ENCODE results near the gene SPTBN1.
"Not testable (repeated sequence)": the region's sequence is repeated elsewhere in the genome, so short reads cannot be mapped to it uniquely, and the experiment has no call there.

Gene SPTBN1

GRCh38 chr2:54697934-54698333 is 241.8 kb downstream of the SPTBN1 start:
- no CpG with 5 or more reads among the region's 1 CpG for WGBS (ENCODE audit: extremely low coverage, insufficient coverage, insufficient read length)
- no peak overlapping the region for H3K9ac ChIP-seq (ENCODE audit: low read length)

GRCh38 chr2:54698926-54699325 is 242.8 kb downstream of the SPTBN1 start:
- not testable (repeated sequence) for H3K27me3 ChIP-seq (ENCODE audit: insufficient read depth, low read length); H3K27ac ChIP-seq (ENCODE audit: low read depth, low read length); H3K23ac ChIP-seq (ENCODE audit: low read length); H3K9ac ChIP-seq (ENCODE audit: low read length); H3K4me1 ChIP-seq (ENCODE audit: control insufficient read depth in 1 of 2, insufficient read depth in 2 of 2, low read length in 2 of 2); H2BK12ac ChIP-seq (ENCODE audit: low read length); H3K4ac ChIP-seq (ENCODE audit: low read depth, low read length); H4K8ac ChIP-seq (ENCODE audit: low read depth, low read length); H3K4me3 ChIP-seq (ENCODE audit: low read depth, low read length); H4K91ac ChIP-seq (ENCODE audit: low read depth, low read length); H3K79me2 ChIP-seq (ENCODE audit: control insufficient read depth, insufficient read depth, low read length, poor library complexity); H3K14ac ChIP-seq (ENCODE audit: low read length); H2AK5ac ChIP-seq (ENCODE audit: low read length); H3K4me2 ChIP-seq (ENCODE audit: low read length); H3K18ac ChIP-seq (ENCODE audit: low read length); H3K36me3 ChIP-seq (ENCODE audit: control insufficient read depth in 1 of 2, insufficient read depth in 2 of 2, low read length in 2 of 2); H3K79me1 ChIP-seq (ENCODE audit: low read length); H2BK5ac ChIP-seq (ENCODE audit: low read depth, low read length, poor library complexity); H2AFZ ChIP-seq (ENCODE audit: insufficient read depth, low read length, poor library complexity); DNase-seq; H3K9me3 ChIP-seq (ENCODE audit: insufficient read depth, low read depth, low read length); H2BK120ac ChIP-seq (ENCODE audit: insufficient read depth, low read length, poor library complexity); H4K12ac ChIP-seq (ENCODE audit: low read depth, low read length)
- WGBS (ENCODE audit: extremely low coverage, insufficient coverage, insufficient read length), result no CpG with 5 or more reads among the region's 37 CpGs

More at GRCh38 chr2:54697934-54698333, 241.8 kb downstream of the SPTBN1 start:
- H3K27me3 ChIP-seq (ENCODE audit: insufficient read depth, low read length), result no peaks in the 10 kb centered on the region
- no peak overlapping the region for H2AFZ ChIP-seq (ENCODE audit: insufficient read depth, low read length, poor library complexity)
- no peak overlapping the region for H4K12ac ChIP-seq (ENCODE audit: low read depth, low read length)
- H3K79me1 ChIP-seq (ENCODE audit: low read length), result no peaks in the 10 kb centered on the region
- H3K27ac ChIP-seq (ENCODE audit: low read depth, low read length), result no peak overlapping the region
- no peak overlapping the region for H2BK120ac ChIP-seq (ENCODE audit: insufficient read depth, low read length, poor library complexity)
- H2BK12ac ChIP-seq (ENCODE audit: low read length), result no peak overlapping the region
- no peak overlapping the region for H3K18ac ChIP-seq (ENCODE audit: low read length)
- no peak overlapping the region for H3K23ac ChIP-seq (ENCODE audit: low read length)
- no peak overlapping the region for H3K4me3 ChIP-seq (ENCODE audit: low read depth, low read length)
- H2AK5ac ChIP-seq (ENCODE audit: low read length), result no peak overlapping the region
- no peak overlapping the region for H4K8ac ChIP-seq (ENCODE audit: low read depth, low read length)
- H3K36me3 ChIP-seq (ENCODE audit: control insufficient read depth in 1 of 2, insufficient read depth in 2 of 2, low read length in 2 of 2), result no peaks in the 10 kb centered on the region
- DNase-seq, result no peak
- H3K4ac ChIP-seq (ENCODE audit: low read depth, low read length), result no peak overlapping the region
- H3K79me2 ChIP-seq (ENCODE audit: control insufficient read depth, insufficient read depth, low read length, poor library complexity), result no peaks in the 10 kb centered on the region
- H4K91ac ChIP-seq (ENCODE audit: low read depth, low read length), result no peak overlapping the region
- H3K9me3 ChIP-seq (ENCODE audit: insufficient read depth, low read depth, low read length), result peaks cover 2% of the 10 kb centered on the region
- H3K4me2 ChIP-seq (ENCODE audit: low read length), result no peak overlapping the region
- H3K14ac ChIP-seq (ENCODE audit: low read length), result no peak overlapping the region
- H2BK5ac ChIP-seq (ENCODE audit: low read depth, low read length, poor library complexity), result no peak overlapping the region
- no peaks in the 10 kb centered on the region for H3K4me1 ChIP-seq (ENCODE audit: control insufficient read depth in 1 of 2, insufficient read depth in 2 of 2, low read length in 2 of 2)

GRCh38 chr2:54699665-54700064 is 243.5 kb downstream of the SPTBN1 start:
- Histone ChIP-seq H3K9me3 (ENCODE audit: insufficient read depth, low read depth, low read length) (peaks cover 2% of the 10 kb centered on the region), H3K23ac (ENCODE audit: low read length) (no peak overlapping the region), H4K91ac (ENCODE audit: low read depth, low read length) (no peak overlapping the region), H3K4me3 (ENCODE audit: low read depth, low read length) (no peak overlapping the region), H2AK5ac (ENCODE audit: low read length) (no peak overlapping the region), H3K79me1 (ENCODE audit: low read length) (no peaks in the 10 kb centered on the region), H2AFZ (ENCODE audit: insufficient read depth, low read length, poor library complexity) (no peak overlapping the region), H3K27ac (ENCODE audit: low read depth, low read length) (no peak overlapping the region), H3K4ac (ENCODE audit: low read depth, low read length) (no peak overlapping the region), H4K8ac (ENCODE audit: low read depth, low read length) (no peak overlapping the region), H2BK5ac (ENCODE audit: low read depth, low read length, poor library complexity) (no peak overlapping the region), H3K14ac (ENCODE audit: low read length) (no peak overlapping the region), H3K4me2 (ENCODE audit: low read length) (no peak overlapping the region), H2BK12ac (ENCODE audit: low read length) (no peak overlapping the region), H3K9ac (ENCODE audit: low read length) (no peak overlapping the region), H4K12ac (ENCODE audit: low read depth, low read length) (no peak overlapping the region), H3K4me1 (ENCODE audit: control insufficient read depth in 1 of 2, insufficient read depth in 2 of 2, low read length in 2 of 2) (no peaks in the 10 kb centered on the region), H2BK120ac (ENCODE audit: insufficient read depth, low read length, poor library complexity) (no peak overlapping the region), H3K27me3 (ENCODE audit: insufficient read depth, low read length) (no peaks in the 10 kb centered on the region), H3K36me3 (ENCODE audit: control insufficient read depth in 1 of 2, insufficient read depth in 2 of 2, low read length in 2 of 2) (no peaks in the 10 kb centered on the region), H3K79me2 (ENCODE audit: control insufficient read depth, insufficient read depth, low read length, poor library complexity) (no peaks in the 10 kb centered on the region), H3K18ac (ENCODE audit: low read length) (no peak overlapping the region)
- no peak for DNase-seq
- no CpG with 5 or more reads among the region's 2 CpGs for WGBS (ENCODE audit: extremely low coverage, insufficient coverage, insufficient read length)

- Histone ChIP-seq H4K8ac (ENCODE audit: low read depth, low read length) (no peak overlapping the region), H3K9me3 (ENCODE audit: insufficient read depth, low read depth, low read length) (peaks cover 2% of the 10 kb centered on the region), H3K23ac (ENCODE audit: low read length) (no peak overlapping the region), H3K4me3 (ENCODE audit: low read depth, low read length) (no peak overlapping the region), H3K79me1 (ENCODE audit: low read length) (no peaks in the 10 kb centered on the region), H2AFZ (ENCODE audit: insufficient read depth, low read length, poor library complexity) (no peak overlapping the region), H2BK120ac (ENCODE audit: insufficient read depth, low read length, poor library complexity) (no peak overlapping the region), H3K4me1 (ENCODE audit: control insufficient read depth in 1 of 2, insufficient read depth in 2 of 2, low read length in 2 of 2) (no peaks in the 10 kb centered on the region), H3K4me2 (ENCODE audit: low read length) (no peak overlapping the region), H3K18ac (ENCODE audit: low read length) (no peak overlapping the region), H4K12ac (ENCODE audit: low read depth, low read length) (no peak overlapping the region), H2BK12ac (ENCODE audit: low read length) (no peak overlapping the region), H3K27me3 (ENCODE audit: insufficient read depth, low read length) (no peaks in the 10 kb centered on the region), H4K91ac (ENCODE audit: low read depth, low read length) (no peak overlapping the region), H2AK5ac (ENCODE audit: low read length) (no peak overlapping the region), H3K9ac (ENCODE audit: low read length) (no peak overlapping the region), H3K4ac (ENCODE audit: low read depth, low read length) (no peak overlapping the region), H2BK5ac (ENCODE audit: low read depth, low read length, poor library complexity) (no peak overlapping the region), H3K27ac (ENCODE audit: low read depth, low read length) (no peak overlapping the region), H3K14ac (ENCODE audit: low read length) (no peak overlapping the region), H3K36me3 (ENCODE audit: control insufficient read depth in 1 of 2, insufficient read depth in 2 of 2, low read length in 2 of 2) (no peaks in the 10 kb centered on the region), H3K79me2 (ENCODE audit: control insufficient read depth, insufficient read depth, low read length, poor library complexity) (no peaks in the 10 kb centered on the region)
- WGBS (ENCODE audit: extremely low coverage, insufficient coverage, insufficient read length), result no CpG with 5 or more reads among the region's 2 CpGs
- DNase-seq, result no peak
These were observed 244.9 kb downstream of the SPTBN1 start for GRCh38 chr2:54701029-54701428.
